ENCODE measurements around the gene PSMC3.

Gene PSMC3

GRCh38 chr11:47435687-47436086 lies 9.4 kb upstream of the PSMC3 start:
- no peak overlapping the region for H2AFZ ChIP-seq (ENCODE audit: low read depth)
- H3K27me3 ChIP-seq (ENCODE audit: insufficient read depth, low read depth), result no peaks in the 10 kb centered on the region
- H3K4me1 ChIP-seq (ENCODE audit: low read depth, poor library complexity, severe bottlenecking), result no peaks in the 10 kb centered on the region
- TF ChIP-seq, protein P1, sequence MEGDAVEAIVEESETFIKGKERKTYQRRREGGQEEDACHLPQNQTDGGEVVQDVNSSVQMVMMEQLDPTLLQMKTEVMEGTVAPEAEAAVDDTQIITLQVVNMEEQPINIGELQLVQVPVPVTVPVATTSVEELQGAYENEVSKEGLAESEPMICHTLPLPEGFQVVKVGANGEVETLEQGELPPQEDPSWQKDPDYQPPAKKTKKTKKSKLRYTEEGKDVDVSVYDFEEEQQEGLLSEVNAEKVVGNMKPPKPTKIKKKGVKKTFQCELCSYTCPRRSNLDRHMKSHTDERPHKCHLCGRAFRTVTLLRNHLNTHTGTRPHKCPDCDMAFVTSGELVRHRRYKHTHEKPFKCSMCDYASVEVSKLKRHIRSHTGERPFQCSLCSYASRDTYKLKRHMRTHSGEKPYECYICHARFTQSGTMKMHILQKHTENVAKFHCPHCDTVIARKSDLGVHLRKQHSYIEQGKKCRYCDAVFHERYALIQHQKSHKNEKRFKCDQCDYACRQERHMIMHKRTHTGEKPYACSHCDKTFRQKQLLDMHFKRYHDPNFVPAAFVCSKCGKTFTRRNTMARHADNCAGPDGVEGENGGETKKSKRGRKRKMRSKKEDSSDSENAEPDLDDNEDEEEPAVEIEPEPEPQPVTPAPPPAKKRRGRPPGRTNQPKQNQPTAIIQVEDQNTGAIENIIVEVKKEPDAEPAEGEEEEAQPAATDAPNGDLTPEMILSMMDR (conservative IDR thresholded peaks at IDR 0.05; ENCODE audit: low read depth, low read length), result no peak
- H4K20me1 ChIP-seq (ENCODE audit: insufficient read depth), result no peaks in the 10 kb centered on the region
- H3K9ac ChIP-seq, result no peak overlapping the region
- H3K79me2 ChIP-seq (ENCODE audit: insufficient read depth, low read depth), result no peaks in the 10 kb centered on the region
- no peak overlapping the region for H3K27ac ChIP-seq
- no peaks in the 10 kb centered on the region for H3K36me3 ChIP-seq (ENCODE audit: insufficient read depth)
- H3K4me2 ChIP-seq, result no peak overlapping the region
- no peak overlapping the region for H3K4me3 ChIP-seq (IDR thresholded peaks at IDR 0.05; ENCODE audit: insufficient read depth, low read depth, low read length)

GRCh38 chr11:47434011-47434786 lies 8.0 kb upstream of the PSMC3 start:
- no peaks in the 10 kb centered on the region for H3K36me3 ChIP-seq (ENCODE audit: insufficient read depth)
- H2AFZ ChIP-seq (ENCODE audit: low read depth), result no peak overlapping the region
- H3K4me3 ChIP-seq (IDR thresholded peaks at IDR 0.05; ENCODE audit: insufficient read depth, low read depth, low read length), result no peak overlapping the region
- no peaks in the 10 kb centered on the region for H3K27me3 ChIP-seq (ENCODE audit: insufficient read depth, low read depth)
- no peaks in the 10 kb centered on the region for H4K20me1 ChIP-seq (ENCODE audit: insufficient read depth)
- no peaks in the 10 kb centered on the region for H3K4me1 ChIP-seq (ENCODE audit: low read depth, poor library complexity, severe bottlenecking)
- no peak overlapping the region for H3K4me2 ChIP-seq
- no peak overlapping the region for H3K9ac ChIP-seq
- TF ChIP-seq, protein P1 (conservative IDR thresholded peaks at IDR 0.05; ENCODE audit: low read depth, low read length), result no peak
- H3K27ac ChIP-seq, result no peak overlapping the region
- H3K79me2 ChIP-seq (ENCODE audit: insufficient read depth, low read depth), result no peaks in the 10 kb centered on the region

DNA sequence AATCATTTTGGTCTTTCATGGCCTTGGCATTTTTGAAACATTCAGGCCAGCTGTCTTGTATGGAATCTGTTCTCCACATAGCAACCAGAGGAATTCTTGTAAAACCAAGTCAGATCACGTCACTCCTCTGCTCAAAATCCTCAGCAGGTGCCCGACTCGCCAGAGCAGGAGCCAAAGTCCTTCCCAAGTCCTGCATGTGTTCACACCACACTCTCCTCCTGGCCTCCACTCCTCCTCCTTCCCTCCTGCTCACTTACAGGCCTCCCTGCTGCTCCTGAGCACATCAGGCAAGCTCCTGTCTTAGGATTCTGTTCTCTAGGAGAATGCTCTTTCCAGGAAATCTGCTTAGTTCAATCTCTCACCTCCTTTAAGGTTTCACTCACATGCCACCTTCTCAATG lies 6.9 kb upstream of the PSMC3 start:
- TF ChIP-seq, protein P1 (conservative IDR thresholded peaks at IDR 0.05; ENCODE audit: low read depth, low read length), result no peak
- no peaks in the 10 kb centered on the region for H3K36me3 ChIP-seq (ENCODE audit: insufficient read depth)
- no peak overlapping the region for H3K9ac ChIP-seq
- H3K4me1 ChIP-seq (ENCODE audit: low read depth, poor library complexity, severe bottlenecking), result no peaks in the 10 kb centered on the region
- no peaks in the 10 kb centered on the region for H4K20me1 ChIP-seq (ENCODE audit: insufficient read depth)
- no peak overlapping the region for H3K4me2 ChIP-seq
- no peak overlapping the region for H3K4me3 ChIP-seq (IDR thresholded peaks at IDR 0.05; ENCODE audit: insufficient read depth, low read depth, low read length)
- H3K27ac ChIP-seq, result no peak overlapping the region
- H3K79me2 ChIP-seq (ENCODE audit: insufficient read depth, low read depth), result no peaks in the 10 kb centered on the region
- no peak overlapping the region for H2AFZ ChIP-seq (ENCODE audit: low read depth)
- no peaks in the 10 kb centered on the region for H3K27me3 ChIP-seq (ENCODE audit: insufficient read depth, low read depth)

DNA sequence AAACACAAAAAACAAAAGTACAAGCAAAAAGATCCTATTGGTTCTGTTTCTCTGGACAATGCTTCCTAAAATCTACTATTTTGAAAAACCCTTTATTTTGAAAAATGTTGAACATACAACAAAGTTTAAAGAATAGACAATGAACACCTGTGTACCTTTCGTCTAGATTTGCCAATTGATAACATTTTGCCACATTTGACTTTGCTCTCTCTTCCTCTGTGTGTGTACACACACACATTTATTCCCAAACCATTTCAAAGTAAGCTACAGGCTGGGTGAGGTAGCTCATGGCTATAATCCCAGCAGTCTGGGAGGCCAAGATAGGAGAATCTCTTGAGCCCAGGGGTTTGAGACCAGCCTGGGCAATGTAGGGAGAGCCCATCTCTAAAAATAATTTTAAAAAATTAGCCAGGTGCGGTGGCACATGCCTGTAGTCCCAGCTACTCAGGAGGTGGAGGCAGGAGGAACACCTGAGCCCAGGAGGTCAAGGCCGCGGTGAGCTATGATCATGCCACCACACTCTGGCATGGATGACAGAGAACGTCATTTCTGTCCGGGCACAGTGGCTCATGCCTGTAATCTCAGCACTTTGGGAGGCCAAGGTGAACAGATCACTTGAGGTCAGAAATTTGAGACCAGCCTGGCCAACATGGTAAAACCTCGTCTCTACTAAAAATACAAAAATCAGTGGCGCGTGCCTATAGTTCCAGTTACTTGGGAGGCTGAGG lies 5.3 kb upstream of the PSMC3 start:
- Histone ChIP-seq H3K9ac (no peak overlapping the region), H3K36me3 (ENCODE audit: insufficient read depth) (no peaks in the 10 kb centered on the region), H2AFZ (ENCODE audit: low read depth) (no peak overlapping the region), H3K4me2 (no peak overlapping the region), H3K27ac (no peak overlapping the region), H3K27me3 (ENCODE audit: insufficient read depth, low read depth) (no peaks in the 10 kb centered on the region), H4K20me1 (ENCODE audit: insufficient read depth) (no peaks in the 10 kb centered on the region), H3K79me2 (ENCODE audit: insufficient read depth, low read depth) (no peaks in the 10 kb centered on the region), H3K4me1 (ENCODE audit: low read depth, poor library complexity, severe bottlenecking) (no peaks in the 10 kb centered on the region), H3K4me3 (IDR thresholded peaks at IDR 0.05; ENCODE audit: insufficient read depth, low read depth, low read length) (no peak overlapping the region)
- TF ChIP-seq, protein P1 (conservative IDR thresholded peaks at IDR 0.05; ENCODE audit: low read depth, low read length), result no peak

Data from KMS-11 (cell line).